Ureter (tissue), 1 donor: ENCODE measurements around the gene RAD51B. TPM values are rescaled to one million over a fixed set of nuclear protein-coding genes. Genes with fewer than 3 reads are reported as not detected.

Source experiments
- DNase-seq: peaks from one replicate; pipeline ENCODE4 v3.0.0-alpha.2; 2020; ENCODE audit warnings: low spot score
- total RNA-seq: library from RNA; stranded (reverse); gene quantifications from one replicate; pipeline ENCODE4 v1.2.4, GENCODE V29; 2023
- donor health status: DM: yes; HTN: yes; CAD: no.

Gene RAD51B
- total RNA-seq, 1 donor from 2014 or later, result 36.6 TPM

DNA sequence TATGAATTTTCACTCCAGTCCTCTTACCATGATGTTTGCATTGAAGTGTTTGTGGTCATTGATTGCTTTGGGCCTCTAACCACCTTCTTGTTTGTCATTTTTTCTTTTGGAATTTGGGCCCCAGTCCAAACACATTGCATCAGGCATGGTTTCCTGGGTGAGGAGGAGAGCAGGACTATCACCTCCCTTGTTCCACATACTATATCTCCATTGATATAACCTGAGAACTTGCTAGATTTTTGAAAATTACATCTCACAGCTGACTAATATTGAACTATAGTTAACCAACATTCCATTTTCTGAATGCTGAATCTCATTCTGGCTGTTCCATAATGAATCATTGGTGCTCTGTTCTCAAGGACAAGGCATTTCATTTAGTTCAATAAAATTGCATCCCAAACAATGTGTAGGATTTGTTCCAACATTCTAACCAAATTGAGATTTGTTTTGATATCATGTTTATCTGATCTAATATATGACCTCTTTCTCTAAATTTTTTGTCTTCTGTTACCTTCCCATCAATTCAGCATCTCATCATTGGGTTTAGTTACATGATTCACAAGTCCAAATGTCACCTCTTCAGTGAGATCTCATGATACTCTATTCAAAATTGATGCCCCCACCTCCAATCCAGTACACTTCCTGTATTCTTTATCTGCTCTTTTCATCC is 644.3 kb downstream of the RAD51B start:
- DNase-seq, result no peak

DNA sequence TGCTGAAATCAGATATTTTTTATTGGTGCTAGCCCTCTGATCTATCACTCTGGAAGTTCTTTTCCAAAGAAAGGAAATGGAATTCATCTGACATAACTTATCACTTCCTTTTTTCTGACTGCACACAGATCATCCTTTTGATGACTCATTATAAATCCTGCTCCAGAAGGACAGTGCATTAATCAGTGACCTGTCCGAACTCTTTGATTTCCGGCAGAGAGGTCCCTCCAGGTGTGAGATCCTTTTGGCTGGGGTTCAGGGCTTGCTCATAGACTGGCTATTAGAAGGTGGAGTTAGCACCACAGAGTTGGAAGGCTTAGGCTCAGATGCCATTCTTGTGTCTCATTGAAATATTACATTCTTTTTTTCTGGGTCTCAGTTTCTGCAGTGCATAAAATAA is 645.1 kb downstream of the RAD51B start:
- DNase-seq, result no peak

DNA sequence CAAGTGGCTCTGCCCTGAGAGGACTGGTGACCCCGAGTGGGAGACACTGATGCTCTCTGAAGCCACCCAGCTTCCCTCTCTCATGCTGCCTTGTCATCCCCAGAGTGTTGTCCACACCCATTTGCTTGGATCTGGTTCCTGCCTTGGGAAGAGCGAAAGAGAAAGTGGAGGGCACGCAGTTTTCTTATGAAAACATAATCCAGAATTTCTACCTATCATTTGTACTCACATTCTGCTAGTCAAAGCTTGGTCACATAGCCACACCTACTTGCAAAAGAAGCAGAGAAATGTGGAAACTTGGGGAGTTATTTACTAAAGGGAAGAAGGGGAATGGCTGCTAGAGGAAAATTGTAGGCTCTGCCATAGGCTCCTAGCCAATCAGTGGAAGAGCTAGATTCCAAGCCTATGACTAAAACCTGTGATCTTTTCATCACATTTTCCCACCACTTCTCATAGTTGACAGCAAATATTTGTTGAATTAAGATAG is 647.0 kb downstream of the RAD51B start:
- DNase-seq, result no peak

DNA sequence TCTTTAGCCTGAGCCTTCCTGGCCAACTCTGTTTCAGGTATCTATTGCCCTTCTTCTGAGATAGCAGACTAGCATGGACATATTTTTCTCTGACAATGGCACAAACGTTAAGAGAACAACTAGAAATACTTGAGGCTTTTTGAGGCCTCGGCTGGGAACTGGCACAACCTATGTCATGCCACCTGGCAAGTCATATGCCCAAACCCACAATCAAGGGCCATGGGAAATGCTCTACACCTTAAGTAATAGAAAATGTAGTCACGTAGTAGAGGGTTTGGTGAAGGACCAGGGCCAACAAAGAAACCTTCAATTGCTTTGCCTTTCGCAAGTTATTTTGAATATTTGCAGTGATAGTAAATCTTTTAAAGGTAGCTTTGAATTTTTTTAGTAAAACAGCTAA is 647.8 kb downstream of the RAD51B start:
- no peak for DNase-seq

DNA sequence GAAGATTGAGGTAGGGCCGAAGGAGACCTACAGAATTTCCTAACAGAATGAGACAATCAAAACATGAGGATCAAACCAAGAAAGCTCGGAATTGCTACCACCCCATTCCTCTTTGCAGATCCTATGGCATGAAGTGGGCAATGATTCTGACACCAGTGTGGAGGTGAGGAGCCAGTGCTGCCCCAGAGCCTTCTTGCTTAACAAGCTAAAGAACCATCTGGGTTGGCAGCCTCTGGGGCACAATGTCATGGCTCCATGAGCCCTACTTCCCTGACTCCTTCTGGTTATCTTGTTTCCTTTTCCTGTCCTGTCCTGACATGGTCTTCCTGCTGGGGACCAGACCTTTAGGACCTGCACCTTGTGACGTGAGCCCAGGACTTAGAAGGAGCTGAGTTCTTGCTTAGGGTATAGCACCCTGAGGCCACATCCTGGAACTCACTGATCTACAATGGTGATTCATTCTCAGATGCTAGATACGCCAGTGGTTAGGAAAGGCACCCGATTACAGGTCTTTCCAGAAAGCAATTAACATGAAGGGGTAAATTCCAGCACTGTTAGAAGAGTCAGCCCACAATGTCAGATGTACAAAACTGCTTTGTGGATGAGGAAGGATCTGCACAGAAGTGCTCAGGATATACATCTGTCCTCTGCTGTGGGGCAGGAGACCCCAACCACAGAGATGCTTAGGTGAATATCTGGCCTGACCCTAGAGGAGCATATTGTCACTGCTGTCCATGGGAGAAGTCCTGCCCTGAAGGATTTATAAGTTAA is 649.0 kb downstream of the RAD51B start:
- no peak for DNase-seq

DNA sequence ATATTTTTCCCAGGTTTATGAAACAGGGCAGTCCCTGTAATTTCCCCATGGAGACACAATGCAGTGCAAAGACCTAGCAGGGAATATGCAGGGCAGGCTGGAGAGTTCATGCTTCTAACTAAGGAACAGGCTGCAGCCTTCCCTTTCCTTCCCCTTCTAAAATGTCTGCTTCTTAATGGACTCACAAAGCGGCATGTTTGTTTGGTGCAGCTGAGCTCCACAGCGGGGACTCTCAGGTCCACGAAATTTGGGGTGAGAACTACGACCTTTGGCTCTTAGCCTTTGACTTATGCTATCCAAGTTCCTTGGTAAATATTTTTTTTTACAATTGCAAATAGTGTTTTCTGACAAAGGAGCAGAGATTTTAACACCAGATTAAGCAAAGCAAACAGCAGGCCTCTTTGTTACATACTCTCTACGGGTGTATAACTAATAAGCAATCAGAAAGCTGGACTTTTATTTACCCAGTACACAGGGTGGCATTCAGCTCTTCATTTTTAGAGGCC is 649.7 kb downstream of the RAD51B start:
- no peak for DNase-seq

DNA sequence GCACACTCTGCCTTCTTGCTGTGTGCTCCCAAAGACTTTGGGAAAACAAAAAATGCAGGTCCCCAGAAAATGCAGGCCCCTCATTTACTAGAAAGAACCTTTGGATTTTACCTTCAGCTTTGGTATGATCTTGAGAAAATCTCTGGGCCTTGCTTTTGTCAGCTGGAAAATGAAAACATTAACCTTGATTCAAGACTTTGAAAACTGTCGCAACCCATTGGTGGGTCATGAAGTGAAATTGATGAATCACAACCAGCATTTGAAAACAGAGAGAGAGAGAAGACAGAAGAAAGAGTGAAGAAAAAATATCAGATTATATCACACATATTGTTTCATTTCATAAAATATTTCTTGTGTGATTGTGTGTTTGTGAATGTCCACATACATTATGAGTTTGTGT is 650.8 kb downstream of the RAD51B start:
- DNase-seq, result no peak

DNA sequence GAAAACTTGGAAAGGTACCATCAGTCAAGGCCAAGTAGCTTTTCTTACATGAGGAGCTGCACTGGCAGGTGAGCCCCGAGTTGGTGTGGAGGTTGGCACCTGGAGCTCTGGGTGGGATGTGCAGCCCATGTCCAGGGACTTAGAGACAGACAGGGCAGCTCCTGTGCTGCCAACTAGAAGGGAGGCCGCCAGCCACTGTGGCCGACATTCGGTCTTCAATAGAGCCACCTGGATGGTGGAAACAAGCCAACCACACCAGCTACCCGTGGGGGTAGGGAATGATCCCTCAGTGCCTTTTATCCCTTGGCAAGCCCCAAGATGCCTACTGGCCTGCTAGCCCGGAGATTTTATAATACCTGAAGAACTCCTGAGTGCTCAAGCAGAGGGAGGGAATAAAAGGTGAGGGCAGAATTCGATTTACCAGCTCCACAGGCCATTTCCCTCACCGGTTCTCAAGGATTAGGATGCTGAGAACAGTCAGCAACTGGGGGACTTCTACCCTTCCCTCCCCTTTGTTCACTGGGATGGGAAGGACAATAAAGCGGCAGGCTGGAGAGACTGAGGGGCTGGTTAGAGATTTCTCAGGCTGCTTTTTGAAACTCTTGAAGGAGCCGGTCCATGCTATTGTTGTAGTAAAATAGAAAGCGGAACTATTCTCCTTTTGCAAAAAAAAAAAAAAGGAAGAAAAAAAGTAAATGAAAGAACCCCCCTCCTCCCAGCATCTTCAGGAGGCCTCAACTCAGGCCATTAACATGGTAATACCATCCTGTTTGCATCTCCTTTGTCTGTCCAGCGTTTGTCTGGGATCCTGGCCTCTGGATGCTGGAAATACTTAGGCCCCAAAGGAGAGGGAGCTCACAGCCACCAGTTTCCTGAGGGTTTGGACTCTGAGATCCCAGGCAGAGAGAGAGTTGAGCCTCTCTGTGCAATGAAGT is 651.7 kb downstream of the RAD51B start:
- no peak for DNase-seq

DNA sequence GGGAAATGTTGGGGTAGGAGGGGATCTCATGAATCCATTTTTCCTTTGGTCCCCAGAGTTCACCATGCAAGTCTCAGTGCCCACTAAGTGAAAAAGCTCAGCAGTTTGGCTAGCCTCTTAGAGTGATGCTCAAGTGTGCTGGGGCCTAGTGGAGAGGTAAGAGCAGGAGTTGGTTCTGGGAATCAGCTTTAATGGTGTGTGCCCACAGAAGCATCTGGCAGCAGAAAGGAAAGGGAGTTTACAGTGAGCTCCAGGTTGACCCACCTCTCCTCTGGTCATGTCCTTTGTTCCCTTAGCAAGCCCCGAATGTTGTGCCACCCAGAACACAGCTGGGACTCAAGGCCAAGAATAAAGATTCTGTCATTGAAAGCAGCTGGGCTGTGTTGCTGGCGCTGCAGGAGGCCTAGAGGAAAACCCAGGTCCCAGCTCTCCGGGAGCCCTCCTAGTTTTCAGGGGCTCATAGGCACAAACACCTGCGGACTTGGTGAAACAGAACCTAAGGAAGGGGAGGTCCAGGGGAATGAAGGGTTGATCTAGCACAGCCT is 652.5 kb downstream of the RAD51B start:
- DNase-seq, result no peak

DNA sequence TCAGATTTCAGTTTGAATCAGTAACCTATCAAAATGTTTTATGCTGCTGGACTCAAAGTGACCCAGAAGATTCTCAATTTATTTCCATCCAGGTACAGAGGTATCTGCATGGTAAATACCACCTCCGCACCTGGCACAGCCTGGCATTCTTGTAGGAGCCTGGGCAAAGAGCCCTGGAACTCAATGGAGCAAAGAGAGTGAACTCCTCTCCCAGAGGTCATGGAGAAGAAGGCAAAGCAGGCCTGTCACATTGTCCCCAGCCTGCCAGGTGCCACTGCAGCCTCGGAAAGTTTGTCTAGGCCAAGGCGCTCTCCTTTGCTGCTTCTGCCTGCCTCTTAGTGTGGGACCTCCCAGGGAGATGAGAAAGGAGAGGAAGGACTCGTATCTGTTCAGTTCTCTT is 653.5 kb downstream of the RAD51B start:
- no peak for DNase-seq

DNA sequence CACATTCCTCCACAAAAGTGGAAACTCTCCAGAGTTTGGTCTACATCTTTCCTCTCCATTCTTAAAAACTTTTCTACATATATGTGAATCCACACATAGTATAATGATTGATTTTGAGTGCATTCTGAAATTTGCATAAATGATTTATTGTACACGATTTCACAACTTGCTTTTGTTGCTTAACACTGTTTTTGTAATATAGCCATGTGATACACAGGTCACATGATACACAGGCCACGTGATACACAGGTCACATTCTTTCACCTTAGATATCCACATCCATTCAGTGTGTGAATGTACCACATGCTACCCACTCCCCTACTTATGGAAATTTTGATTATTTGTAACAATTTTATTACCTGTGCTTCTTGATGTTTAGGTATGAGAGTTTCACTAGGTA is 654.2 kb downstream of the RAD51B start:
- no peak for DNase-seq

DNA sequence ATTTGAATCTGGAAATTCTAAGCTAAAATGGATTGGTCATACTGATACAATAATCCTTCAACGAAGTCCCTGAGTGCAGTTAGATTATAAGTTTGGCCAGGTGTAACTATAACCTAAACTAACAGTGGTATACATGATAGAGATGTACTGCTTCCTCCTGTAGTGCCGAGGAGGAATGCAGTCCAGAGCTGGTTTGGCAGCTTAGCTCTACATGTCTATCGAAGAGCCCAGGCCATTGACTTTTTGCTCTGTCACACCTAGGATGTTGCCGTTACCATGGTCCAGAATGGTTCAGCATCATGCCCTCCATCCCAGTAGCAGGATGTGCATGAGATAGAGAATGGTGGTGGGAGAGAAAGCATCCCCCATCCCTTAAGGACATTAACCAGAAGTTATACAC is 655.2 kb downstream of the RAD51B start:
- no peak for DNase-seq

DNA sequence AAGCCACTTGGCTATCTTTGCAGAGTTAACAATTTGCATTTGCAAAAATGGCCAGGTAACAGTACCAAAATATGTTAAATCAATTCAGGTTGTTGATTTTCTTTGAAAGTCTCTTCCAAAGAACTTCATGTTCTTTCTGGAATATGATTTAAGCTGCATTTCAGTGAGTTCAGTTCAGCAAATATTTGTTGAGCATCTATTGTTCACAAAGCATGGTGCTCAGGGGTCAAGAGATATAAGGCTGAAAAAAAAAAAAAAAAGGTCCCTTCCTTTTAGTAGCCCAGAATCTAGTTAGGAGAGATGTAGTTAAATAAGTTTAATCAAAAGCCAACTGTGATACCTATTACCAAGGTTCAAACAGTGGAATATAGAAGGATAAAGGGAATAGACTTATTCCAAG is 656.2 kb downstream of the RAD51B start:
- no peak for DNase-seq

DNA sequence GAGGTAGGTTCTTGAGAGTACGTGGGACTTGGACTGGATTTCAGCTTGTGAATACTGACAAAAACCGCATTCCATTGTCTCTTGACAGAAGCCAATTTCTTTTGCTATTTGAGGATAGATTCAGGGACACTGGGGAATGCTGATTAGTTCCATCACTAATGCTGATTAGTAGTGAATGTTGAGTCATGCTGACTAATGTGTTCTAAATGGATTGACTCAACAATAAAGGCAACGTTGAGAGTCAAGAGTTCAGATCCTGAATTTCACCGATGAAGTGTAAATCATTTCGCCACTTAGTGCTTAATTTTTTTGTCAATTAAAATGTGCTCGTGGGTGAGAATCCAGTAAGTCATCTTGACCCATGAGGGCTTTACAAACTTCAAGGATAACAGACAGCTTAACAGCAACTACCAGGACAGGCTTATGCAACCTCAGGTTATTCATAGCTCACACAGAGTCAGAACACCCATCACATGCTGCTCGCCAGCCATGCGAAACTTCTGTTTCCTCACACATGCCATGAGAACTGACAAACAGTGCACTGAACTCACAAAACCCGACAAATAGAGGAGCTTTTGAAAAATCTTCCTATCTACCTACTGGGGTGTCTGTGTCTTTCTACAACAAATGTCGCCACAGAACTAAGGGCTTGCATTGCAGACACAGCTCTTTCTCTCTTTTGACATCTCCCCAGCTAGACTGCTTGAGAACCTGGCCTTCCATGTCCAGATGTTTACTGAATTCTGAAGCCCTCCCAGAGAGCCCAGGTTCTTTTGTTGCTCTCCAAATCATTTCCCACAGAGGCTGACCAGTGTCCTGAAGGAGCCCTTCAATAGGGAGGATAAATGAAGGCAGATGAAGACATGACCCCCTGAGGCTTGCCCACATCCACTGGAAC is 656.9 kb downstream of the RAD51B start:
- no peak for DNase-seq

DNA sequence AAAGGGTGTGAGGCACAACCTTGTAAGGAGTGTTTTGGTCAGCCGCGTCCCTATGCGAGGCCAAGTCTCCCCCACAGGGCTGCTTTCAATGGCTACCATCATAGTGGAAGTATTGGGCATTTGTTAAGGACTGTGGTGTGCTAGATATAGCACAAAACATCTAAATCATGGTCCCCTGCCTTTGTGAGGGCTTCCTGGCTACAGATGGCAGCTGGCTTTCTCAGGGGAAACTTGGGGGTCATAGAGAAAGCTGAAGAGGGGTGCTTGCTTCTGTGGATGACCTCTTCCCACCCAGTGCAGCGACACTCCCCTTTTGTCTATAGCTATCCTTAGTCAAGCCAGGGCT is 657.5 kb downstream of the RAD51B start:
- DNase-seq, result no peak

DNA sequence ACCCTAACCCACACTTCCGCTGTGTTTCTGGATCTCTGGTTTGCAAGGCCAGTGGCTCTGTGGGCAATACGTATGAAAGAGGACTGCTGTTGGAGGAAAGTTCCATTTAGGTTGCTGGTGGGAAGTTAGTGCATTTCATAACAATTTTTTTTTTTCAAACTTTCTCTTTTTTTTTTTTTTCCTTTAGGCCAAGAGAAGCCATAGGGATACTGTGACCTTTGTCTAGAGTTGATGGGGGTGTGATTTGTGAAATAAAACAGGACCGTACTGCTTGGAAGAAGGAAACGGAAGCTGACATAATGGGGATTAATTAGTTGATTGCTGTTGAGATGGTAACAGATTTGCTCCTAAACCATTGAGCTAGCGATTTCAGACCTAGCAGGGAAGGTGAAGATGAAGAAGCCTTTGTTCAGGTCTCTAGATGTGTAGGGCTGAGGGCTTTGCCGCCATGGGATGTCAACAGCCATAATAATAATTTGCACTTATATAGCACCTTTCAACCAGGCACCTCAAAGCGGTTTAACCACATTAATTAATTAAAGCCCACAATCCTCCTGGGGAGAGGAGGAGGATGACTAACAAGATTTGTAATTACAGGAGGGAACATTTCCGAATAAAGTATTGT is 658.0 kb downstream of the RAD51B start:
- DNase-seq, result no peak

DNA sequence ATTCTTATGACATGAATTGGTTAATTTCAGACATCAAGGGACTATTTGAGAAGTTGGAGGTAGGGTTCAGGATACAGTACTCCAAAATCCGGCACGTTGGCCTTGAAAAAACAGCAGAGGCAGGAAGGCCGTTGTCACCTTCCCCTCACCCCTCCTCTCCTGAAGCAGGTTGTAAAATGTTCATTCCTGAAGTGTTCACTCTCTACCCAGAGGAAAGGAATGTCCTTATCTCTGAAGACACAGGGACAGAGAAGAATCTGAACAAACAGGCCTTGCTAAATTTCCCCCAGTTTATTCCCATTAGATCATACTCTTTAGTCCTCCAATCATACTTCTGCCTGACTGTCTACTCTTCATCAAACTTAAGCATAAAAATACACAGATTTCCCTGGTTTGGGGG is 659.7 kb downstream of the RAD51B start:
- no peak for DNase-seq

DNA sequence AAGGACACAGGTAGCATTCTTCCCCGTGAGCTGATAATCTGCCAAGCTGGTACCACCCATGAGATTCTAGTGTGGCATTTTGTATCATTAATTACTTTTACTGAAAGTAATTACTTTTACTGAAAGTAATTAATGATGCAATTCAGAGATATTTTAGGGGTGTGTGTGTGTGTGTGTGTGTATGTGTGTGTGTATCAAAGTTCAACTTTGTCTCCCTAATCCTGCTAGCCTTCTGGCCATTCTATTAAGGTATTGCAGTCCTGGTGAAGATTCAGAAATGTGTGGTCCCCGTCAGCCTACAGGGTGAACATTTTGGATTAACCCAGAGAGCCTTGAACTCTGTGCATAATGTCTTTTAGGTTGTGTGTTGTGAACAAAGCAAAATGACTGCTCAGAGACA is 662.4 kb downstream of the RAD51B start:
- DNase-seq, result no peak

DNA sequence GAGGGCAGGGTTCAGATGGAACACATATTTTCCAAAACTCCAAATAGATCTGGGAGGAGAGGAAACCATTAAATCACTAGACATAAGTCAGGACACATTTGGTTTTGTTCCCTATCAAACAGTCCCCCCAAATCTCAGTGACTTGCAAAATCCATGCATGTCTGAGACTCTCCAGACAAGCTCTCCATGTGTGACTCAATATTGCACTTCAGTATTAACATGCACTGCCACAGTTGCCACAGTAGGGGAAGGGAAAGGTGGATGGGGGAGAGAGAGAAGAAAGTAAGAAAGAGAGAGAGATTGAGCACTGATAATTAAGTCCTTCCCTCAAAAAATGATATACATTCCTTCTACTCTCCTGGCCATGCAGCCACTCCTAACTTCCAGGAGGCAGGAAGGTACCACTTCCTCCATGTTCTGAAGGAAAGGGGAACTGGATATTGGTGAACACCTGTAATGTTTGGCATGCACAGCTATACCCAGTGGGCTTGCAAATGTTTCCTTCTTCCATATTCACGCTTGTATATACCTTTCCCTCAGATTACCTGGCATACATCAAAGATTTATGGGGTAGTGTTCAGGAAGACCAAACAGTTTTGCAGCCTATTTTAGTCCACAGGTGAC is 663.3 kb downstream of the RAD51B start:
- no peak for DNase-seq
